ENCODE results near the gene OCIAD1. TPM values are rescaled to one million over a fixed set of nuclear protein-coding genes. Genes with fewer than 3 reads are reported as not detected.

Gene OCIAD1
- total RNA-seq, 1 experiment from 2014 or later: 163 TPM

GRCh38 chr4:48905363-48906015, 74.6 kb downstream of the OCIAD1 start:
- Histone ChIP-seq H3K9me3 (ENCODE audit: control insufficient read depth in 1 of 2, insufficient read depth in 1 of 2, low read depth in 1 of 2, low read length in 2 of 2) (no peaks in the 10 kb centered on the region), H3K27me3 (ENCODE audit: insufficient read depth, low read length) (no peaks in the 10 kb centered on the region), H2AFZ (ENCODE audit: low read depth, low read length, poor library complexity, severe bottlenecking) (no peak overlapping the region), H3K4me2 (ENCODE audit: low read length) (peak overlapping the region; percentile 99), H3K4me3 (replicated peaks in 1 of 2; ENCODE audit: low read depth in 1 of 2, low read length in 2 of 2) (peak overlapping the region; percentile 78 to 84), H3K9ac (ENCODE audit: low read length) (peak overlapping the region; percentile 74), H3K9me2 (ENCODE audit: insufficient read depth) (no peaks in the 10 kb centered on the region), H3K36me3 (ENCODE audit: control insufficient read depth in 1 of 2, insufficient read depth in 2 of 2, low read length in 2 of 2) (peaks cover 4 to 9% of the 10 kb centered on the region in 2 experiments; a peak in 2 of 4 replicates), H3K79me2 (ENCODE audit: insufficient read depth, low read length) (no peaks in the 10 kb centered on the region; the same call in 1 of the 2 replicates), H4K20me1 (ENCODE audit: insufficient read depth) (no peaks in the 10 kb centered on the region), H3K4me1 (ENCODE audit: control insufficient read depth in 1 of 2, insufficient read depth in 2 of 2, low read length in 2 of 2) (peaks cover 18 to 43% of the 10 kb centered on the region in 2 experiments), H3K27ac (ENCODE audit: low read depth, low read length) (no peak overlapping the region)
- TF ChIP-seq ATF3 (IDR thresholded peaks at IDR 0.05): no peak
- peak; percentile 31 for TF ChIP-seq FOSL1 (IDR thresholded peaks at IDR 0.05; ENCODE audit: low read depth)
- 0 out of 2 replicates have a peak, but pooled peaks have one; percentile 27 for TF ChIP-seq SP1 (IDR thresholded peaks at IDR 0.05; ENCODE audit: low read depth)
- no peak; the same call in 1 of the 2 replicates for TF ChIP-seq CEBPB (IDR thresholded peaks at IDR 0.05; ENCODE audit: low read depth)
- peak; percentile 23; the same call in 1 of the 2 replicates for TF ChIP-seq JUND (IDR thresholded peaks at IDR 0.05)
- TF ChIP-seq YY1 (IDR thresholded peaks at IDR 0.05; ENCODE audit: extremely low read depth, insufficient replicate concordance, low read depth, low read length): no peak
- TF ChIP-seq SIN3A (IDR thresholded peaks at IDR 0.05; ENCODE audit: low read depth): no peak
- no peak for TF ChIP-seq ZNF274 (IDR thresholded peaks at IDR 0.05; ENCODE audit: low read depth, low read length)
- TF ChIP-seq CBX3 (IDR thresholded peaks at IDR 0.05; ENCODE audit: low read depth): no peak
- TF ChIP-seq EZH2phosphoT487 (IDR thresholded peaks at IDR 0.05; ENCODE audit: borderline replicate concordance): no peak
- TF ChIP-seq CTCF (IDR thresholded peaks at IDR 0.05 in 2 of 3, conservative IDR thresholded peaks at IDR 0.05 in 1 of 3; ENCODE audit: borderline replicate concordance in 1 of 3, insufficient read depth in 1 of 3, low read depth in 2 of 3, low read length in 2 of 3): peak in 2 of 3 experiments; percentile 37 to 44; a peak in 4 of 6 replicates
- no peak for TF ChIP-seq SRF (IDR thresholded peaks at IDR 0.05; ENCODE audit: low read depth)
- no peak for TF ChIP-seq POLR2AphosphoS5 (IDR thresholded peaks at IDR 0.05; ENCODE audit: low read depth, low read length)
- TF ChIP-seq TCF7L2 (IDR thresholded peaks at IDR 0.05; ENCODE audit: borderline replicate concordance, extremely low read depth, insufficient read depth, insufficient read length): no peak
- TF ChIP-seq ELF1 (IDR thresholded peaks at IDR 0.05; ENCODE audit: borderline replicate concordance, low read depth): no peak
- TF ChIP-seq MAX (IDR thresholded peaks at IDR 0.05): 0 out of 2 replicates have a peak, but pooled peaks have one; percentile 13
- TF ChIP-seq POLR2A (IDR thresholded peaks at IDR 0.05; ENCODE audit: borderline replicate concordance, extremely low read depth, insufficient read depth, insufficient read length): no peak
- no peak for TF ChIP-seq EZH2 (IDR thresholded peaks at IDR 0.05)
- no peak for TF ChIP-seq RAD21 (IDR thresholded peaks at IDR 0.05; ENCODE audit: low read depth)
- no TSS peak for BruUV-seq (replicated peaks)
- ATAC-seq: no peak
- intact Hi-C loops (cut with micrococcal nuclease): loop anchor here (5.0 kb wide), 1 partner anchor 328 kb away; no protein-coding TSS in a partner anchor
- RAD21 ChIA-PET (ENCODE audit: low non-redundant PET in 1 of 2, low total read pairs in 2 of 2, uncharacterized antibody in 2 of 2, unreplicated experiment in 2 of 2): no interaction called here
- POLR2A ChIA-PET: interaction anchor here (1.4 kb wide), 1 partner anchor 39 kb away, joined by 6 read pairs; no protein-coding TSS in a partner anchor
- DNase-seq (ENCODE audit: low read depth, low spot score): no peak
- CTCF ChIA-PET: interaction anchor here (2.0 kb wide), 1 partner anchor 39 kb away, joined by 9 read pairs; no protein-coding TSS in a partner anchor

All from HCT116 (cell line).